ENCODE data around the gene SHROOM1. TPM values are rescaled to one million over a fixed set of nuclear protein-coding genes. Genes with fewer than 3 reads are reported as not detected.

Gene SHROOM1
- total and polyA plus RNA-seq, 2 donors (not counting 3 experiments of a cell fraction or from before 2014, with no cell fraction given) = 12.8 to 20.9 TPM

GRCh38 chr5:132832612-132833011, 2.2 kb upstream of the SHROOM1 start:
- TF ChIP-seq MAX (IDR thresholded peaks at IDR 0.05; ENCODE audit: insufficient read depth, insufficient read length) (no peak), JUN (IDR thresholded peaks at IDR 0.05; ENCODE audit: borderline replicate concordance, insufficient read depth, insufficient read length, low read depth) (no peak), POLR2AphosphoS5 (IDR thresholded peaks at IDR 0.05; ENCODE audit: insufficient read depth, low read depth, low read length) (no peak), CTCF (IDR thresholded peaks at IDR 0.05; ENCODE audit: extremely low read depth in 1 of 2, insufficient read depth in 1 of 2, low read depth in 1 of 2, low read length in 2 of 2) (no peak), POLR2A (IDR thresholded peaks at IDR 0.05; ENCODE audit: low read depth, low read length) (no peak), EZH2 (IDR thresholded peaks at IDR 0.05; ENCODE audit: borderline replicate concordance, low read depth, low read length, severe bottlenecking) (no peak), FOS (IDR thresholded peaks at IDR 0.05; ENCODE audit: borderline replicate concordance, insufficient read depth, low read length) (no peak), MYC (IDR thresholded peaks at IDR 0.05; ENCODE audit: low read depth, low read length) (no peak), GATA2 (IDR thresholded peaks at IDR 0.05; ENCODE audit: insufficient read depth, insufficient read length, low read depth, low read length) (no peak)
- no peaks in the 10 kb centered on the region for H3K27me3 ChIP-seq (ENCODE audit: control insufficient read depth in 2 of 2, insufficient read depth in 2 of 2, low read length in 2 of 2)
- ChIA-PET POLR2A (no interaction called here), CTCF (interaction anchor here (1.1 to 9.9 kb wide), 5 partner anchors 12 to 50 kb away, joined by 3 to 122 read pairs (median 19); partner anchors contain the start of genes GDF9 and UQCRQ)
- no peak overlapping the region for H3K4me2 ChIP-seq (ENCODE audit: insufficient read depth, low read length)
- H3K27ac ChIP-seq (ENCODE audit: insufficient read depth, low read depth, low read length) = no peak overlapping the region
- H2AFZ ChIP-seq (ENCODE audit: low read depth, low read length) = no peak overlapping the region
- no peak overlapping the region for H3K9ac ChIP-seq (replicated peaks; ENCODE audit: extremely low read depth, insufficient read depth, low read length)
- dilution Hi-C loops (cut with MboI; ENCODE audit: extremely low pct_ligation_motif_present, low sequenced_read_pairs) = no loop called here
- intact Hi-C loops (cut with micrococcal nuclease) = no loop called here
- BruUV-seq (replicated peaks) = no TSS peak
- H3K4me3 ChIP-seq (replicated peaks in 1 of 3; ENCODE audit: insufficient read depth in 1 of 3, low read depth in 1 of 3, low read length in 3 of 3) = no peak overlapping the region
- H3K79me2 ChIP-seq (ENCODE audit: control insufficient read depth, insufficient read depth, low read length) = no peaks in the 10 kb centered on the region
- H4K20me1 ChIP-seq (replicated peaks; ENCODE audit: control insufficient read depth, extremely low read depth, insufficient read depth, low read length) = no peaks in the 10 kb centered on the region
- no peaks in the 10 kb centered on the region for H3K9me3 ChIP-seq (replicated peaks; ENCODE audit: control insufficient read depth, insufficient read depth, low read length)
- FAIRE-seq (no peak), DNase-seq (ENCODE audit: low read depth, low spot score) (no peak)
- H3K9me1 ChIP-seq (replicated peaks; ENCODE audit: control insufficient read depth, extremely low read depth, insufficient read depth, low read length) = no peaks in the 10 kb centered on the region
- peaks cover 8% of the 10 kb centered on the region for H3K4me1 ChIP-seq (ENCODE audit: control insufficient read depth, extremely low read depth, insufficient read depth, low read length)
- H3K36me3 ChIP-seq (ENCODE audit: control insufficient read depth in 2 of 2, extremely low read depth in 1 of 2, insufficient read depth in 2 of 2, low read length in 2 of 2) = no peaks in the 10 kb centered on the region
